IPS DF 6.9 (cell line): ENCODE results near the gene ZNF546.
A peak's percentile ranks its signal among the peaks of the same experiment; 100 is the strongest.
"Not testable (repeated sequence)": the region's sequence is repeated elsewhere in the genome, so short reads cannot be mapped to it uniquely, and the experiment has no call there.

ENCODE experiments used
- DNase-seq: peaks from one replicate; pipeline ENCODE4 v3.0.0-alpha.2; 2013; ENCODE audit warnings: low read depth, low spot score
- H3K27ac ChIP-seq: one replicate; pipeline ENCODE4 v1.5.1; 2013; ENCODE audit warnings: low read length, control low read depth
- H3K27me3 ChIP-seq: 2 replicates; pipeline ENCODE4 v1.6.1; 2013; ENCODE audit warnings: mild to moderate bottlenecking, low read length; ENCODE audit not compliant: control insufficient read depth, insufficient read depth
- H3K36me3 ChIP-seq: 2 replicates; pipeline ENCODE4 v1.6.1; 2013; ENCODE audit warnings: low read length; ENCODE audit not compliant: control insufficient read depth, insufficient read depth
- H3K4me1 ChIP-seq: 2 replicates; pipeline ENCODE4 v1.6.1; 2013; ENCODE audit warnings: low read length; ENCODE audit not compliant: control insufficient read depth, insufficient read depth
- H3K4me3 ChIP-seq: 2 replicates; pipeline ENCODE4 v1.5.1; 2013; ENCODE audit warnings: mild to moderate bottlenecking, low read length
- H3K9me3 ChIP-seq: 2 replicates; pipeline ENCODE4 v1.6.1; 2013; ENCODE audit warnings: low read length, inconsistent platforms; ENCODE audit not compliant: control insufficient read depth, insufficient read depth
- WGBS: extraction: QIAGEN DNeasy Blood & Tissue Kit; methylation state at CpG from one replicate; pipeline ENCODE4 v1.1.7; 2013; ENCODE audit warnings: mixed read lengths, missing lambda C conversion rate; ENCODE audit not compliant: insufficient read length, insufficient coverage; 5-methylcytosine and 5-hydroxymethylcytosine counted together

ZNF546 gene

DNA sequence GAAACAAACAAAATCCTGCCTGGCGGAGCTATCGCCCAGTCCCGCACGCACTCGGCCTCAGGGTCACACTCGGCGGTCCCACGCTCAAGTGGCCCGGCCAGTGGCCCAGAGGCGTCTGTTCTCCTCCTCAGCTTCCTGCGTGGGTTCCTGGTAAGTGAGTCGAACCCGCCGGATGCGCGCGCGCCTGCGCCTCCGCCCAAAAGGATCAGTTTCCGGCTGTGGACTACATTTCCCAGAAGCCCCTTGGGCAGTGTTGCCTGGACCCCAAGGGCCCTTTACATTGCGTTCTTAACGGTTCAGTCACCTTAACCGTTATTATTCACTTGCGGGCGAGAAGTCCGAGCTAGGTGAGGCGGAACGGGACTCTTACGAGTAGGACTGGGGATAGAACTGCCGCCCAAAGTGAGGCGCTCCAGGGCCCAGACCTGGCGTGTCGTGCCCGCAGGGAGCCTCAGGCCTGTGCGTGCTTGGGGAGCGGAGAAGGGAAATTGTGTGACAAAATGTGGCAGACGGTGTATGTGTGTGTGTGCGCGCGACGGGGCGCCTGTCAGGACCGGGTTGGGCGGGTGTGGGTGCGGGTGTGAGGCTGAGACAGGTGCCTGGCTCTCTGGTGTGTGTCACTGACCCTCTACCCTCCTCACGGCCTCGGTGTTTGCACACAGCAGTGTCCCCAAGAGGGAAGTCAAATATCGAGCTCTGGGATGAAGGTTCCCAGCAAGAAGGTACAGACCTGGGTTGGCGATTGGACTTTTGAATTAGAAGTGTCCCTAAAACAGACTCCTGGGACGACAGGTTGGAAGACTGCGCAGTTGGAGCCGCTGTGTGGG is at the start of gene ZNF546:
TSS of gene ZNF546 (plus strand) at position 250 of the 827 bp plus-strand sequence. CDS start 1,267 bp downstream, outside the sequence.
- peaks cover 2% of the 10 kb centered on the region for H3K9me3 ChIP-seq
- DNase-seq = no peak
- no peak within 1 kb of the TSS for H3K27ac ChIP-seq
- no CpG with 5 or more reads among the region's 53 CpGs for WGBS
- peak within 1 kb of the TSS; percentile 67 for H3K4me3 ChIP-seq
- H3K4me1 ChIP-seq = no peaks in the 10 kb centered on the region
- H3K27me3 ChIP-seq = no peaks in the 10 kb centered on the region; the same call in 1 of the 2 replicates
- no peaks in the 10 kb centered on the region for H3K36me3 ChIP-seq

DNA sequence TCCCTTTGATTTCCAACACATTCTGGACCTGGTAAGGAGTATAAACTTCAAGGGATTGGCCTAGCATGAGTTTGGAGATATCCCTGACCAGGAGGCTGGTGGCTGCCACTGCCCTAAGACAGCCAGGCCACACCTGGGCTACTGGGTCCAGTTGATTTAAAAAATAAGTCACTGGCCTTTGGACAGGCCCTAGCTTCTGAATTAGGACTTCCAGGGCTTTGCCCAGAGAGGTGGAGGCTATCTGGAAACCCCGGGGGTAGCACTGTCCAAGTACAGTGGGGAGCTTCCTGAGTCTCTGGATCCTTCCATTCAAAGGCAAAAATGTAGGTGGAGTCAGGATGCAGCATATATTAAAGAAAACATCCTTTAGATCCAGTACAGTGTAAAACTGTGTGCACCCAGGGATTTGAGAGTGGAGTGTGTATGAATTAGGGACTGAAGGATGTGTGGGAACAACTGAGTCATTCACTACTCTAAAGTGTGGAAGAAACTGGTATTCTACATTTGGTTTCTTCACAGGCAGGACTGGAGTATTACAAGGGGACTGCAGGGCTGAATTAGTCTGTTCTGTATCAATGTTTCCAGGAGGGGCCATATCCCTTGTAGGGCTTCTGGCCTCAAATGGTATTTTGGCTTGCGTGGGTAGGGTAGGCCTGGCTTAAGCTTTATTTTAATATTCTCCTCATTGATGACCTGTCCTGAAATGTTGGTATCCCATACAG is 47.7 kb upstream of the ZNF546 start:
- DNase-seq = no peak
- no peaks in the 10 kb centered on the region for H3K4me1 ChIP-seq

DNA sequence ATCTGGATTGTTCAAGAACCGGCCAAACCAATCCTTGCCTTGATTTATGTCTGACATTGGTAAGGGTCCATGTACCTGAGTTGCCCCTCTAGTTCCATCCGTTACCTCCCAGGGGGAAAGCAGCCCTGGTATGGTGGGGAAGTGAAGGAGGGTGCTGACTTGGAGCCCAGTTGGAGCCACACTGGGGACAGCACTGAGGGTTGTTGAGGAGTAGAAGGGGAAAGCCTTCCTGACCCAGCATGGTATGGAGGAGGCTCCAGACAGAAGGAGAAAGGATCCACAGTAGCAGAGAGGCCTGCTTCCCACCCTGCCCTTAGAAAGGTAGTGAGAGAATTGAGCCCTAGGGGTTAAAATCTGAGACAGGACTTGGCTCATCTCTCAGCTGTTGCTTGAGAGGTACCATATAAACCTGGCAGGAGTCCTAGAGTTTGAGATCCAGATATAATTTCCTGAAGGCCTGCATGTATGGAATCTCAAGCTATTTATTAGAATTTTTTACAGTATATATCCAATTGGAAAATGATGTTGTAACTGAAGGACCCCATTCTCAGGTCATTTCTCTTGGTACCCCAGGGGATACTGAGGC is 45.7 kb upstream of the ZNF546 start:
- WGBS = no CpG with 5 or more reads among the region's 2 CpGs
- DNase-seq = no peak
- Histone ChIP-seq H3K9me3 (no peaks in the 10 kb centered on the region), H3K4me3 (no peak overlapping the region), H3K36me3 (no peaks in the 10 kb centered on the region), H3K27ac (no peak overlapping the region), H3K4me1 (no peaks in the 10 kb centered on the region), H3K27me3 (no peaks in the 10 kb centered on the region)

More for the DNA sequence above, 47.7 kb upstream of the ZNF546 start:
- WGBS = no CpG with 5 or more reads among the region's 2 CpGs
- H3K27ac ChIP-seq = no peak overlapping the region
- no peaks in the 10 kb centered on the region for H3K9me3 ChIP-seq
- no peak overlapping the region for H3K4me3 ChIP-seq
- H3K36me3 ChIP-seq = no peaks in the 10 kb centered on the region
- H3K27me3 ChIP-seq = no peaks in the 10 kb centered on the region

DNA sequence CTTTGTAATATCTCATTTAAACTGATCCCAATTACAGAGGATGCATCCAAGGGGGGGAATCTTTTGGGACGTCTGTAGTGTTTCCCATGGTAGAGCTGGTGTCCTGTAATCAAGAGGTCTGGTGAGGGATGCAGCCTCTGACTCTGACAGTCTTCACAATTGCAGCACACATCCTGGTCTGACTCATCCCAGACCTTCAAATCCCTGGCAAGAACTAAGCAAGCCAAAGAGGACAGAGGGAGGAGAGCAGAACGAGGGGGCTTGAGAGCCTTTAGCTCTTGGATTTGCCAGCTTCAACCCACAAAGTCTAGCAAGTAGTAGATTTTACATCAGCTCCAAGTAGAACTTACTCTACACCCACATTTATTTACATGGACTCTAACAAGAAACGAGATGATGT is 45.2 kb upstream of the ZNF546 start:
- Histone ChIP-seq H3K27me3 (no peaks in the 10 kb centered on the region), H3K36me3 (no peaks in the 10 kb centered on the region), H3K9me3 (no peaks in the 10 kb centered on the region), H3K27ac (no peak overlapping the region), H3K4me3 (no peak overlapping the region), H3K4me1 (no peaks in the 10 kb centered on the region)
- WGBS = no CpG with 5 or more reads among the region's 3 CpGs
- DNase-seq = no peak

DNA sequence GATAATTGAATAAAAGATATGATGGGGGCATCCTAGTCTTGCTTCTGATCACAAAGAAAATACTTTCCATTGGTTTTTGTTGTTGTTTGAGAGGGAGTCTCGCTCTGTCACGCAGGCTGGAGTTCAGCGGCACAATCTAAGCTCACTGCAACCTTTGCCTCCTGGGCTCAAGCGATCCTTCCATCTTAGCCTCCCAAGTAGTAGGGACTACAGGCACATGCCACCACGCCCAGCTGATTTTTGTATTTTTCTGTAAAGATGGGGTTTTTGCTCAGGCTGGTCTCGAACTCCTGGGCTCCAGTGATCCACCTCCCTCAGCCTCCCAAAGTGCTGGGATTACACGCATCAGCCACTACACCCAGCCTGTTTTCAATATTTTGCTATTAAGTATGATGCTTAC is 42.9 kb upstream of the ZNF546 start:
- Histone ChIP-seq H3K4me1 (no peaks in the 10 kb centered on the region), H3K27ac (no peak overlapping the region), H3K36me3 (no peaks in the 10 kb centered on the region), H3K9me3 (no peaks in the 10 kb centered on the region), H3K4me3 (no peak overlapping the region), H3K27me3 (no peaks in the 10 kb centered on the region)
- no CpG with 5 or more reads among the region's 7 CpGs for WGBS
- DNase-seq = no peak

DNA sequence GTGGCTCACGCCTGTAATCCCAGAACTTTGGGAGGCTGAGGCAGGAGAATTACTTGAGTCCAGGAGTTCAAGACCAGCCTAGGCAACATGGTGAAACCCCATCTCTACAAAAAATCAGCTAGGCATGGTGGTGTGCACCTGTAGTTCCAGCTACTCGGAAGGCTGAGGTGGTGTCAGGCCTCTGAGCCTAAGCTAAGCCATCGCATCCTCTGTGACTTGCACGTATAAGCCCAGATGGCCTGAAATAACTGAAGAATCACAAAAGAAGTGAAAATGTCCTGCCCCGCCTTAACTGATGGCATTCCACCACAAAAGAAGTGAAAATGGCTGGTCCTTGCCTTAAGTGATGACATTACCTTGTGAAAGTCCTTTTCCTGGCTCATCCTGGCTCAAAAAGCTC is 39.0 kb upstream of the ZNF546 start:
- H3K9me3 ChIP-seq, H3K36me3 ChIP-seq, H3K4me3 ChIP-seq, DNase-seq, H3K27me3 ChIP-seq, H3K27ac ChIP-seq, H3K4me1 ChIP-seq: not testable (repeated sequence)
- no CpG with 5 or more reads among the region's 5 CpGs for WGBS

DNA sequence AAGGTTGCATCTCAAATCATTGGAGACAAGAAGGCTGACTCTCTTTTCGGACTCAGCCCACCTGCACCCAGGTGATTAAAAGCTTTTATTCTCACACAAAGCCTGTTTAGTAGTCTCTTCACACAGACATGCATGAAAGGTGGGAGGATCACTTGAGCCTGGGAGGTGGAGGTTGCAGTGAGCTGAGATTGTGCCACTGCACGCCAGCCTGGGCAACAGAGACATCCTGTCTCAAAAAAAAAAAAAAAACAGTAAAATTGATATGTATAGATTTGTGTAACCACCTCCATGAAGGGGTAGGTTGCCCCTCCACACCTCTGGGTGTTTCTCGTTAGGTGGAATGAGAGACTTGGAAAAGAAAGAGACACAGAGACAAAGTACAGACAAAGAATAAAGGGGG is 37.9 kb upstream of the ZNF546 start:
- H3K36me3 ChIP-seq, H3K9me3 ChIP-seq, H3K27me3 ChIP-seq, DNase-seq, H3K27ac ChIP-seq, H3K4me3 ChIP-seq, H3K4me1 ChIP-seq: not testable (repeated sequence)
- no CpG with 5 or more reads among the region's 3 CpGs for WGBS

DNA sequence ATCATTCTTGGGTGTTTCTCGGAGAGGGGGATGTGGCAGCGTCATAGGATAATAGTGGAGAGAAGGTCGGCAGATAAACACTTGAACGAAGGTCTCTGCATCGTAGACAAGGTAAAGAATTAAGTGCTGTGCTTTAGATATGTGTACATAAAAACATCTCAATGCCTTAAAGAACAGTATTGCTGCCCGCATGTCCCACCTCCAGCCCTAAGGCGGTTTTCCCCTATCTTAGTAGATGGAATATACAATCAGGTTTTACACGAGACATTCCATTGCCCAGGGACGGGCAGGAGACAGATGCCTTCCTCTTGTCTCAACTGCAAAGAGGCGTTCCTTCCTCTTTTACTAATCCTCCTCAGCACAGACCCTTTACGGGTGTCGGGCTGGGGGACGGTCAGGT is 37.5 kb upstream of the ZNF546 start:
- not testable (repeated sequence) for H3K27ac ChIP-seq, DNase-seq, H3K4me1 ChIP-seq, H3K27me3 ChIP-seq, H3K9me3 ChIP-seq, H3K36me3 ChIP-seq, H3K4me3 ChIP-seq
- no CpG with 5 or more reads among the region's 13 CpGs for WGBS

DNA sequence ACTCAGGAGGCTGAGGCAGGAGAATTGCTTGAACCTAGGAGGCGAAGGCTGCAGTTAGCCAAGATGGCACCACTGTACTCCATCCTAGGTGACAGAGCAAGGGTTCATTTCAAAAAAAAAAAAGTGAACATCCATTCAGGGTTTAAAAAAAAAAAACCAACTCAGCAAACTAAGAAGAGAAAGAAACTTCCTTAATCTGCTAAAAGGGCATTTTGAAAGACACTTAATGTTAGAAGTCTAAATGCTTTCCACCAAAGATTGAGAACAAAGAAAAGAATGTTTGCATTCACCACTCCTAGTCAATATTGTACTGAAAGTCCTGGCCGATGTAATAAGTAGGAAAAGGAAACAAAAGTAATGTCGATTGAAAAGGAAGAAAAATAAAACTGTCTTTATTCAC is 33.0 kb upstream of the ZNF546 start:
- WGBS = no CpG with 5 or more reads among the region's 3 CpGs
- no peak overlapping the region for H3K27ac ChIP-seq
- no peaks in the 10 kb centered on the region for H3K9me3 ChIP-seq
- H3K27me3 ChIP-seq = no peaks in the 10 kb centered on the region
- H3K4me1 ChIP-seq = no peaks in the 10 kb centered on the region
- H3K4me3 ChIP-seq = no peak overlapping the region
- no peaks in the 10 kb centered on the region for H3K36me3 ChIP-seq
- DNase-seq = no peak

DNA sequence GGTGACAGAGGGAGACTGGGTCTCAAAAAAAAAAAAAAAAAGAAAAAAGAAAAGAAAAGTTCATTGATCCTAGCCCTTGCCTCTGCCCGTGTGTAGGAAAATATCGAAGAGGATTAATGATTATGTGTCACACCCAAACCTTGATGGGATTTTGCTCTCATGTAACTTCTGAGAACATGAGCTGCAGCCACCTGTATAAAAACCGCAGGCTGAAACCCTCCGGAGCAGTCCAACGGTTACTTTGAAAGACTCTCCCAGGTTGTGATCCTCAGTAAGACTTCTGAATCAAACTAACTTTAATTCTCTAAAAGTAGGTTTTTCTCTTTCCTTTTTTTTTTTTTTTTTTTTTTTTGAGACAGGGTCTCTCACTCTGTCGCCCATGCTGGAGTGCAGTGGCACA is 30.2 kb upstream of the ZNF546 start:
- Histone ChIP-seq H3K36me3 (no peaks in the 10 kb centered on the region), H3K27me3 (no peaks in the 10 kb centered on the region), H3K4me3 (no peak overlapping the region), H3K4me1 (no peaks in the 10 kb centered on the region), H3K9me3 (no peaks in the 10 kb centered on the region), H3K27ac (no peak overlapping the region)
- WGBS = no CpG with 5 or more reads among the region's 6 CpGs
- DNase-seq = no peak
